Prostate gland (tissue), 2 donors: ENCODE data around the gene COX11.

ENCODE experiments used
- POLR2AphosphoS5 ChIP-seq: sonication (generic); formaldehyde crosslinking; IDR thresholded peaks from one replicate; pipeline ENCODE4 v1.6.1; 2017; ENCODE audit warnings: antibody characterized with exemption
- TF ChIP-seq, protein P1 (sequence below), 4 experiments: fragments of 200-600 bp in 2 of 4; fragments of 450-650 bp in 2 of 4; sonication (generic) in 2 of 4; IDR thresholded peaks; 1 replicate in 3 of 4; 2 replicates in 1 of 4; pipeline ENCODE4 v1.5.1; 2016 to 2019; ENCODE audit warnings: antibody characterized with exemption in 4 of 4, mild to moderate bottlenecking in 2 of 4, moderate library complexity in 2 of 4

DNA sequence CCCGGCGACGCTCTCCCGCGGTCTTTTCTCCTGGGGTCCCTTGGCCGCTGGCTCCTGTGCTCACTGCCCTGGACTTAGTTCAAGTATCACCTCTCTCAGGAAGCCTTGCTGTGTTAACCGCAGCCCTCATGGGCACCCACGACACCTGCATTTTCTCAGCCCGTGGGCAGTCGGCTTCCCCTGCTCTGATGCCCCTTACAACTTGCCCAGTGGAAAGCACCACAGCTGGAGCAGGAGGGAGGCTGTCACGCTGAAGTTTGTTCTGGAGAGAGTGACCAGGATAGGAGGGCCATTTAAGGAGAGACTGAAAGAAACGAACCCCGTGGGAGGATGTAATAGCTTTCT lies 506 bp upstream of the COX11 start:
- TF ChIP-seq, protein P1, sequence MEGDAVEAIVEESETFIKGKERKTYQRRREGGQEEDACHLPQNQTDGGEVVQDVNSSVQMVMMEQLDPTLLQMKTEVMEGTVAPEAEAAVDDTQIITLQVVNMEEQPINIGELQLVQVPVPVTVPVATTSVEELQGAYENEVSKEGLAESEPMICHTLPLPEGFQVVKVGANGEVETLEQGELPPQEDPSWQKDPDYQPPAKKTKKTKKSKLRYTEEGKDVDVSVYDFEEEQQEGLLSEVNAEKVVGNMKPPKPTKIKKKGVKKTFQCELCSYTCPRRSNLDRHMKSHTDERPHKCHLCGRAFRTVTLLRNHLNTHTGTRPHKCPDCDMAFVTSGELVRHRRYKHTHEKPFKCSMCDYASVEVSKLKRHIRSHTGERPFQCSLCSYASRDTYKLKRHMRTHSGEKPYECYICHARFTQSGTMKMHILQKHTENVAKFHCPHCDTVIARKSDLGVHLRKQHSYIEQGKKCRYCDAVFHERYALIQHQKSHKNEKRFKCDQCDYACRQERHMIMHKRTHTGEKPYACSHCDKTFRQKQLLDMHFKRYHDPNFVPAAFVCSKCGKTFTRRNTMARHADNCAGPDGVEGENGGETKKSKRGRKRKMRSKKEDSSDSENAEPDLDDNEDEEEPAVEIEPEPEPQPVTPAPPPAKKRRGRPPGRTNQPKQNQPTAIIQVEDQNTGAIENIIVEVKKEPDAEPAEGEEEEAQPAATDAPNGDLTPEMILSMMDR (IDR thresholded peaks at IDR 0.05): no peak
- TF ChIP-seq POLR2AphosphoS5: no peak
